GM20000 (cell line): ENCODE measurements around the gene DAGLA.
A peak's percentile ranks its signal among the peaks of the same experiment; 100 is the strongest.

Source experiments
- DNase-seq: peaks from one replicate; pipeline ENCODE4 v3.0.0; 2012; ENCODE audit warnings: low spot score
- TF ChIP-seq, protein P1 (sequence below): IDR thresholded peaks from 2 replicates; pipeline ENCODE4 v1.5.1; 2012; ENCODE audit warnings: mild to moderate bottlenecking, control low read depth; ENCODE audit errors: extremely low read depth, missing control alignments

The DAGLA gene

DNA sequence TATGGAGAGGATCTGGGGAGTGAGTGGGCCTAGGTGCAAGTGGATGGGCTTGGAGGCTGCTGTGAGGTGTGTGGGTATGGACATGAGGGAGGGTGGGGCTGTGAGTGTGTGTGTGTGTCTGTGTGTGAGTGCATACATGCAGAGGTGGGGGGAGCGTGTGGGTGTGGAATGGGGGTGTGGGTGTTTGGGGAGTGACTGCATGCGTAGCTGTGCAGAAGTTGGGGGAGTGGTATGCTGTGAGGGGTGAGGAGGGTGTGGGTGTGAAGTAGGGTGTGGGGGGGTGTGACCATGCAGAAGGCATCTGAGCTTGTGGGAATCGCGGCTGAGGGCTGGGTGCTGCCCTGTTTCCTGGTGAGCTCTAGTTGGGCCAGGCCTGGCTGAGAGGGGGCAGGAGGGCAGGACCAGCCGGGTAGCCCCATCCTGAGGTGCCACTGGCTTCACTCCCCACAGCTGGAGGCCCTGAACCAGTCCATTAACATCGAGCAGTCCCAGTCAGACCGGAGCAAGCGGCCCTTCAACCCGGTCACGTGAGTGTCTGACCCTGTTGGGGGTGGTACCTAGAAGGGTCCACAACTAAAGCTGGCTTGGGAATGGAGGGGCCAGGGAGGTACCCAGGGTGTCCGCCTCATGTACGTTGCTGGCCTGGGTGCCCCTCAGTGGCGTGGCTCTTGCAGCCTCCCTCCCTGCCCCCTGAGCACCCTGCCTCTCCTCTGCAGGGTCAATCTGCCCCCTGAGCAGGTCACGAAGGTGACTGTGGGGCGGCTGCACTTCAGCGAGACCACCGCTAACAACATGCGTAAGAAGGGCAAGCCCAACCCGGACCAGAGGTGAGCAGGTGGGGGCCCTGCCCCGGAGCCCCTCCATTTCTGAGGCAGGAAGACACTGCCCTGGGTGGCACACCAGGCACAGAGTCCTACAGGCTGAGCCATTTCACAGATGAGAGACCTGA, 95.7 kb downstream of the DAGLA start:
- TF ChIP-seq, protein P1, sequence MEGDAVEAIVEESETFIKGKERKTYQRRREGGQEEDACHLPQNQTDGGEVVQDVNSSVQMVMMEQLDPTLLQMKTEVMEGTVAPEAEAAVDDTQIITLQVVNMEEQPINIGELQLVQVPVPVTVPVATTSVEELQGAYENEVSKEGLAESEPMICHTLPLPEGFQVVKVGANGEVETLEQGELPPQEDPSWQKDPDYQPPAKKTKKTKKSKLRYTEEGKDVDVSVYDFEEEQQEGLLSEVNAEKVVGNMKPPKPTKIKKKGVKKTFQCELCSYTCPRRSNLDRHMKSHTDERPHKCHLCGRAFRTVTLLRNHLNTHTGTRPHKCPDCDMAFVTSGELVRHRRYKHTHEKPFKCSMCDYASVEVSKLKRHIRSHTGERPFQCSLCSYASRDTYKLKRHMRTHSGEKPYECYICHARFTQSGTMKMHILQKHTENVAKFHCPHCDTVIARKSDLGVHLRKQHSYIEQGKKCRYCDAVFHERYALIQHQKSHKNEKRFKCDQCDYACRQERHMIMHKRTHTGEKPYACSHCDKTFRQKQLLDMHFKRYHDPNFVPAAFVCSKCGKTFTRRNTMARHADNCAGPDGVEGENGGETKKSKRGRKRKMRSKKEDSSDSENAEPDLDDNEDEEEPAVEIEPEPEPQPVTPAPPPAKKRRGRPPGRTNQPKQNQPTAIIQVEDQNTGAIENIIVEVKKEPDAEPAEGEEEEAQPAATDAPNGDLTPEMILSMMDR = peak; percentile 19
- DNase-seq = no peak

DNA sequence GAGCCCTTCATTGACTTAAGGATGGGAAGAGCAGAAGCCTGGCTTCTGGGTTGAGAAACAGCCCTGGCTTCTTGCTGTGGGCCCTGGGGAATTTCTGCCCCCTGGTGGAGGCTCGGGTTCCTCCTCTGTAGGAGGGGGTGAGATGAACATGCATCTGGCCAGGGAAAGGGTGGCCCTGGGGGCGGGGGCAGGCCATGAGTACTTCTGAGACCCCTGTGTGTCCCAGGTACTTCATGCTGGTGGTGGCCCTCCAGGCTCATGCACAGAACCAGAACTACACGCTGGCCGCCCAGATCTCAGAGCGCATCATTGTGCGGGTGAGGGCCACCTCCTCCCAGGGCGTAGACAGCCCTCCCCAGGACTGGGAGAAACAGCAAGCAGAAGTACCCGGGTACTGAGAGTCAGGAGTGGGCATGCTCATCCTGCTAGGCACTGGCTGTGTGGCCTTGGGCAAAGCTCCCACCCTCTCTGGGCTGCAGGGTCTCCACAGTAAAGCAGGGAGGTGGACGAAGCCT, 96.4 kb downstream of the DAGLA start:
- TF ChIP-seq, protein P1 = peak; percentile 49
- peak; percentile 92 for DNase-seq

DNA sequence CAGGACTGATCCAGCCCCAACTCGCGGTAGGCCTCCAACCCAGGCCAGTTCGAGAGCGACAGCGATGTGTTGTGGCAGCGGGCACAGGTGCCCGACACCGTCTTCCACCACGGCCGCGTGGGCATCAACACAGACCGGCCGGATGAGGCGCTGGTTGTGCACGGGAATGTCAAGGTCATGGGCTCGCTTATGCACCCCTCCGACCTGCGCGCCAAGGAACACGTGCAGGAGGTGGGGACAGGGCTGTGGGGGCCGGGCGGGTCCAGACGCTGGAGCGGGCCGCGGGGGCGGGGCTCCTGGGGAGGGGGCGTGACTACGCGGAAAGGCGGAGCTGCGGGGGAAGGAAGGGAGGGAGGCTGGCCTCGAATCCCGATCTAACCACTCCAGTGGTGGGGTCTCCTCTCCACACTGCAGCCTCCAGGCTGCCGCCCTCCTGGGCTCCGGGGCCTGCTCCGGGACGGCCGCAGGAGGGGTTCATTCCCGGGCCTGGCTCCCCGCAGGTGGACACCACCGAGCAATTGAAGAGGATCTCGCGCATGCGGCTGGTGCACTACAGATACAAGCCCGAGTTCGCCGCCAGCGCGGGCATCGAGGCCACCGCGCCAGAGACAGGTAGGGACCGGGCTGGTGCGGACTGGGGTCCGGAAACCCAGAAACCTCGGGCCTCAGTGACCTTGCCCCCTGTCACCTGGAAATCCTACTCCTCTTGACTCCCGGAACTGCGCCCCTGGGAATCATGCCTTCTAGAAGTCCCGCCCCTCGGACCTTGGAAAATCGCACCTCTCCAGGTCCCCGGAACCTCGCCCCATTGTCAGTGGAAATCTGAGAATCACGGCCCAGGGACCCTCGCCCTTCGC, 97.3 kb downstream of the DAGLA start:
- TF ChIP-seq, protein P1 = no peak
- peak; percentile 74 for DNase-seq

DNA sequence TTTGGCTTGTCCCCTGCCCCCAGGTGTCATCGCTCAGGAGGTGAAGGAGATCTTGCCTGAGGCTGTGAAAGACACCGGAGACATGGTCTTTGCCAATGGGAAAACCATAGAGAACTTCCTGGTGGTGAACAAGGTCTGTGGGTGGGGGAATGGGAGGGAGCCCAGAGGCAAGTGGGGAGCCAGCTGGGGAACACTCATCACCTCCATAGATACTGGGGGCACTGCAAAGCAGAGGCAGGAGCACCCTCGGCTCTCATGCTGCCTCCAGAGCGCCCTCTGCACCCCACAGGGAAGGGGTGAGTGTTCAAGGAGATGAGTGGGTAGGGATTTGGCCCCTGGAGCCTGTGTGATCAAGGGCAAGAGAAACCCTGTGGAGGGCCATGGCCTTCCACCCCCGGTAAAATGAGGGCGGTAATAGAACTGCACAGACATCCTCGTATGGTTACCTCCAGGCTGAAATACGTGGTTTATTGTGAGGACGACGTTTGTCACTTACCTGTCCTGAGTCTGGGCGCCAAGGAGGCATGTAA, 98.2 kb downstream of the DAGLA start:
- TF ChIP-seq, protein P1 = no peak
- DNase-seq = no peak

DNA sequence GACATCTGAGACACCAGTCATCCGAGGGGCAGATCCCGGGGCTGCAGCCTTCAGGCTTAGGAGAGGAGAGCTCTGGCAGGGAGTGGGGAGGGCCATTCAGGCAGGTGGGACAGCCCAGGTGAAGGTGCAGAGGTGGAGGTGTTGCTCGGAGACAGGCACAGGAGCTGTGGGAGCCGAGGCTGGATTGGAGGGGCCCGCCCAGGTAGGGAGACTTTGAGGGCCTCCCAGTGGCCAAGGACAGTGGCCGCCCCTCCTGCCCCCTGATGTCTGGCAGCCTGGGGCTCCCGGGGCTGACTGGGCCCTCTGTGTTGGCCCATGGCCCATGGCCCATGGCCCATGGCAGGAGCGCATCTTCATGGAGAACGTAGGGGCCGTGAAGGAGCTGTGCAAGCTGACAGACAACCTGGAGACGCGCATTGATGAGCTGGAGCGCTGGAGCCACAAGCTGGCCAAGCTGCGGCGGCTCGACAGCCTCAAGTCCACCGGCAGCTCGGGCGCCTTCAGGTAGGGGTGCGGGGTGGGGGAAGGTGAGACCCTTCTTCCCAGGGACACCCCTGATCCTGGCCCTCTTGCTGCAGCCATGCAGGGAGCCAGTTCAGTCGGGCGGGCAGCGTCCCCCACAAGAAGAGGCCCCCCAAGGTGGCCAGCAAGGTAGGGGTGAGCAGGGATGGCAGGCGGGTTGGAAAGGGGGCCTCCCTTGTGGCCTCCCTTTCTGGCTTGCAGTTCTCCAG, 98.9 kb downstream of the DAGLA start:
- DNase-seq = no peak
- TF ChIP-seq, protein P1 = no peak

DNA sequence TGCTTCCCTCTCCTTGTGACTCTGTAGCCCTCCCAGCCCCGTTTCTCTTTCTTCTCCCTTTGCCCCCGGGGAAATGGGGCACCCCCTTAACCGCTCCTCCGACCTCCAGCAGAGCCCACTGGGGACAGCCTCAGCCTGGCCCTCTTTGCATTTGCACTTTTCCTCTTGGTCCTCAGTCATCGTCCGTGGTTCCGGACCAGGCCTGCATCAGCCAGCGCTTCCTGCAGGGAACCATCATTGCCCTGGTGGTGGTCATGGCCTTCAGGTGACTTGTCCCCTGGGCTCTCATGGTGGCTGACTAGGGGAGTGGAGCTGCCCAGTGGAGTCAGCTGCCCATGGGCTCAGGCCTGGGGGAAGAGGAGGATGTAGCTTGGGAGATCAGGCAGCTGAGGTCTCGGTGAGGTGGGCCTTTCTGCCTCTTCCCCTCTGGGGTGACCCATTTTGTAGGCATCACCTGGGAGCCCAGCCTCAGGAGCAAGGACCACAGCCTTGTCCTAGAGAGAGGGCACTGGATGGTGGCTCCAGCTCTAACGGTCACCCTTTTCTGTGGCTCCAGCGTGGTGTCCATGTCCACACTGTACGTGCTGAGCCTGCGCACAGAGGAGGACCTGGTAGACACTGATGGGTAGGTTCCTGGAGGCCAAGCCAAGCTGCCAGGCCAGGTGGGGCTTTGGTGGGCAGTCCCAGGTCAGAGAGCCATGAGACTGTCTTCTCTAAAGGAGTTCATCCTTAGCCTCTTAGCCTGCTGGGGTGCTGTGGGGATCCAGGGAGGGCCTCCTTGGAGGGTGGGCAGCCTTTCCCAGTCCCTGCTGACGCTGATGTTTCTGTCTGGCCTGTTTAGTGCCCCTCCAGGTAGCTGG, 99.7 kb downstream of the DAGLA start:
- DNase-seq = no peak
- TF ChIP-seq, protein P1 = no peak
